ENCODE data around the gene OR4D1. TPM values are rescaled to one million over a fixed set of nuclear protein-coding genes. Genes with fewer than 3 reads are reported as not detected.

Gene OR4D1
- total and polyA plus RNA-seq, 2 of the 8 experiments (the other 6 are each of a cell fraction or from before 2014, with no cell fraction given): 0.32 to 0.39 TPM

GRCh38 chr17:58176200-58176599 is 28.0 kb downstream of the OR4D1 start (continued):
- no peak for TF ChIP-seq EGR1 (IDR thresholded peaks at IDR 0.05; ENCODE audit: borderline replicate concordance, low read depth, low read length)
- no peak for TF ChIP-seq RXRA (IDR thresholded peaks at IDR 0.05; ENCODE audit: insufficient read depth, low read depth, low read length)
- TF ChIP-seq JUND (IDR thresholded peaks at IDR 0.05; ENCODE audit: low read length): no peak
- TF ChIP-seq CHD7 (IDR thresholded peaks at IDR 0.05; ENCODE audit: insufficient replicate concordance, low read length): no peak
- no peak for TF ChIP-seq CHD1 (IDR thresholded peaks at IDR 0.05; ENCODE audit: low read depth, low read length)
- TF ChIP-seq MAX (IDR thresholded peaks at IDR 0.05): no peak

All from H1 (cell line).